Measurements from ENCODE around the gene CD34.

DNA sequence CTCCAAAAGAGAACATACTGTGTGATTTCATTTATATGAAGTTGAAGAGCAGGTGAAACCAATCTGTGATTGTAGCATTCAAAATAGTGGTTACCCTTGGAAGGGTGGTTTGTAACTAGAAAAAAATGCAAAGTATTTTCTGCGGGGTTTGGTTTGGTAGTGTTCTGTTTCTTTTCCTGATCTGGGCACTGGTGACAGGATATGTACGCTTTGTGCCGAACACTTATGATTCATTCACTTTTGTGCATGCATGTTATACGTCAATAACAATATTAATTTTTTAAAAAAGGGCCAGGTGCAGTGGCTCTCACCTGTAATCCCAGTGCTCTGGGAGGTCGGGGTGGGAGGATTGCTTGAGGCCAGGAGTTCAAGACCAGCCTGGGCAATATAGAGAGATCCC, 63.8 kb downstream of the CD34 start:
- TF ChIP-seq, protein P1, sequence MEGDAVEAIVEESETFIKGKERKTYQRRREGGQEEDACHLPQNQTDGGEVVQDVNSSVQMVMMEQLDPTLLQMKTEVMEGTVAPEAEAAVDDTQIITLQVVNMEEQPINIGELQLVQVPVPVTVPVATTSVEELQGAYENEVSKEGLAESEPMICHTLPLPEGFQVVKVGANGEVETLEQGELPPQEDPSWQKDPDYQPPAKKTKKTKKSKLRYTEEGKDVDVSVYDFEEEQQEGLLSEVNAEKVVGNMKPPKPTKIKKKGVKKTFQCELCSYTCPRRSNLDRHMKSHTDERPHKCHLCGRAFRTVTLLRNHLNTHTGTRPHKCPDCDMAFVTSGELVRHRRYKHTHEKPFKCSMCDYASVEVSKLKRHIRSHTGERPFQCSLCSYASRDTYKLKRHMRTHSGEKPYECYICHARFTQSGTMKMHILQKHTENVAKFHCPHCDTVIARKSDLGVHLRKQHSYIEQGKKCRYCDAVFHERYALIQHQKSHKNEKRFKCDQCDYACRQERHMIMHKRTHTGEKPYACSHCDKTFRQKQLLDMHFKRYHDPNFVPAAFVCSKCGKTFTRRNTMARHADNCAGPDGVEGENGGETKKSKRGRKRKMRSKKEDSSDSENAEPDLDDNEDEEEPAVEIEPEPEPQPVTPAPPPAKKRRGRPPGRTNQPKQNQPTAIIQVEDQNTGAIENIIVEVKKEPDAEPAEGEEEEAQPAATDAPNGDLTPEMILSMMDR (IDR thresholded peaks at IDR 0.05) = no peak
- TF ChIP-seq POLR2A (IDR thresholded peaks at IDR 0.05) = no peak
